GM21576 (cell line): Measurements from ENCODE around the gene LEPR.
"Not testable (repeated sequence)": the region's sequence is repeated elsewhere in the genome, so short reads cannot be mapped to it uniquely, and the experiment has no call there.

Experiments
- ATAC-seq: cut with Tn5 transposase; IDR thresholded peaks from one replicate; pipeline ENCODE4 v1.9.1; 2021; ENCODE audit warnings: mild to moderate bottlenecking, moderate library complexity; ENCODE audit not compliant: unreplicated experiment

The LEPR gene, protein sequence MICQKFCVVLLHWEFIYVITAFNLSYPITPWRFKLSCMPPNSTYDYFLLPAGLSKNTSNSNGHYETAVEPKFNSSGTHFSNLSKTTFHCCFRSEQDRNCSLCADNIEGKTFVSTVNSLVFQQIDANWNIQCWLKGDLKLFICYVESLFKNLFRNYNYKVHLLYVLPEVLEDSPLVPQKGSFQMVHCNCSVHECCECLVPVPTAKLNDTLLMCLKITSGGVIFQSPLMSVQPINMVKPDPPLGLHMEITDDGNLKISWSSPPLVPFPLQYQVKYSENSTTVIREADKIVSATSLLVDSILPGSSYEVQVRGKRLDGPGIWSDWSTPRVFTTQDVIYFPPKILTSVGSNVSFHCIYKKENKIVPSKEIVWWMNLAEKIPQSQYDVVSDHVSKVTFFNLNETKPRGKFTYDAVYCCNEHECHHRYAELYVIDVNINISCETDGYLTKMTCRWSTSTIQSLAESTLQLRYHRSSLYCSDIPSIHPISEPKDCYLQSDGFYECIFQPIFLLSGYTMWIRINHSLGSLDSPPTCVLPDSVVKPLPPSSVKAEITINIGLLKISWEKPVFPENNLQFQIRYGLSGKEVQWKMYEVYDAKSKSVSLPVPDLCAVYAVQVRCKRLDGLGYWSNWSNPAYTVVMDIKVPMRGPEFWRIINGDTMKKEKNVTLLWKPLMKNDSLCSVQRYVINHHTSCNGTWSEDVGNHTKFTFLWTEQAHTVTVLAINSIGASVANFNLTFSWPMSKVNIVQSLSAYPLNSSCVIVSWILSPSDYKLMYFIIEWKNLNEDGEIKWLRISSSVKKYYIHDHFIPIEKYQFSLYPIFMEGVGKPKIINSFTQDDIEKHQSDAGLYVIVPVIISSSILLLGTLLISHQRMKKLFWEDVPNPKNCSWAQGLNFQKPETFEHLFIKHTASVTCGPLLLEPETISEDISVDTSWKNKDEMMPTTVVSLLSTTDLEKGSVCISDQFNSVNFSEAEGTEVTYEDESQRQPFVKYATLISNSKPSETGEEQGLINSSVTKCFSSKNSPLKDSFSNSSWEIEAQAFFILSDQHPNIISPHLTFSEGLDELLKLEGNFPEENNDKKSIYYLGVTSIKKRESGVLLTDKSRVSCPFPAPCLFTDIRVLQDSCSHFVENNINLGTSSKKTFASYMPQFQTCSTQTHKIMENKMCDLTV

DNA sequence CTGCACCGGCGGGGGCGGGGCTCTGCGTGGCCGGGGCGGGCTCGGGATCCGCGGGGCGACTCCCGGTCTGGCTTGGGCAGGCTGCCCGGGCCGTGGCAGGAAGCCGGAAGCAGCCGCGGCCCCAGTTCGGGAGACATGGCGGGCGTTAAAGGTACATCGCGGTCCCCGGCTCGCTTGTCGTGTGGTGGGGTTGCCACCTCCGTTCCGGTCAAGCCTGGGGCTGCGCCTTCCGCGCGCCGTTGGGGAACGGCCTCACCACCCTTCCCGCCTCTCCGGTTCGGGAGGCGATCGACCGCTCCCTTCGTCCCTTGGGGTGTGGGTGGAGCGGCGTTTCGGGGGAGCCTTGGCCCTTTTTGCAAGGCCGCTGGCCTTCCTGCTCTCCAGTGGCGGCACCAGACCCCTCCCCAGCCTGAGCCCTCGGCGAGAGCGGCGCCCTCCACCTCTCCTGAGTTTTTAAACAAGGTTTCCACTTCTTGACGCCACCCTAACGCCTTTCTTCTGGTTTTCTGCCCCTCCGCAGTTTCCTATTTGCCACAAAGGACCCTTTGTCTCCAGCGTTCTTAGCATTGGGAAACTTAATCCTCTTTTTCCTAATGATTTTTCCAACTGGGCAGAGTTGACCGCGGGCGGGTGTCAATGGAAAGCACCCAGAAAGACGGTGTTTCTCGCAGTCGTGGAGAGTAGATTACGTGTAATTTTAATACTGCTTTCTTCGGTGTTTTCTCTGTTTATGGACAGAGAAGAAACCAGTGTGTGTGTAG is at the start of gene LEPR, which contains the start of gene LEPROT:
TSS of gene LEPR (plus strand) at position 79 of the 761 bp plus-strand sequence. CDS start 144,898 bp downstream, outside the sequence.
TSS of gene LEPROT (plus strand) at position 79 of the 761 bp plus-strand sequence. CDS start at position 136, 57 bp downstream.
- peak; percentile 51 for ATAC-seq

DNA sequence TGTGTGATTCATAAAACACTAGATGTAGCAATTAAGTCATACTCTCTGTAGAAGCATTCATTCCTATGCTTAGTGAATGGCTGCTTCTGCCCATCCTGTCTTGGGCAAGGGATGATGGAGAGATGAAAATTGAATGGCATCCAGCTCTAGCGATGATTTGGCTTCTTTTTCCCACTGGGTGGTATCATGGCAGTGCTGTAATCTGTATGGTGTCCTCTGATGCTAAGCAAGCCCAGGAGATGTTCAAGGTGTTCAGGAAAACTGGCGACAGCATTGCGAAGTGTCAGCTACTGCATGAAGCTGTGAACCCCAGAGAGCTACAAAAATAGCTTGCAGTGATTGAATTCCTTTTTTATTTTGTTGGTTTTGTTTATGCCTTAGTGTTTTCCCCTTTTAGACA is 48.9 kb upstream of the LEPR start:
- ATAC-seq: no peak

DNA sequence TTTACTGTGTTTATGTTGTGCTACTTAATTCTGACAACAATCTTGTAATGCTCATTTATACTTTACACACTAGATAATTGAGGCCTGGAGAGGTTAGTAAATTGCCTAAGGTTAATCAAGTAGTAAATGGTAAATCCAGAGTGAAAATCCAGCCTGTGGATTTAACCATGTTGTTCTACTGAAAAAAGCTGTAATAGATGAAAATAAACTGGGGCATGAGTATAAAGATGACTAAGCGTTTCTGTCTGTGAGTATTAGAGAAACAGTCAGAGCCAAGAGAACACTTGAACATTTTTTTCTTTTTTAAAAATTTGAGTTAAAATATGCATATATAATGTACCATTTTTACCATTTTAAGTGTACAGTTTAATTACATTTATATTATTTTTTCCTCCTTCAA is 47.9 kb upstream of the LEPR start:
- ATAC-seq: no peak

DNA sequence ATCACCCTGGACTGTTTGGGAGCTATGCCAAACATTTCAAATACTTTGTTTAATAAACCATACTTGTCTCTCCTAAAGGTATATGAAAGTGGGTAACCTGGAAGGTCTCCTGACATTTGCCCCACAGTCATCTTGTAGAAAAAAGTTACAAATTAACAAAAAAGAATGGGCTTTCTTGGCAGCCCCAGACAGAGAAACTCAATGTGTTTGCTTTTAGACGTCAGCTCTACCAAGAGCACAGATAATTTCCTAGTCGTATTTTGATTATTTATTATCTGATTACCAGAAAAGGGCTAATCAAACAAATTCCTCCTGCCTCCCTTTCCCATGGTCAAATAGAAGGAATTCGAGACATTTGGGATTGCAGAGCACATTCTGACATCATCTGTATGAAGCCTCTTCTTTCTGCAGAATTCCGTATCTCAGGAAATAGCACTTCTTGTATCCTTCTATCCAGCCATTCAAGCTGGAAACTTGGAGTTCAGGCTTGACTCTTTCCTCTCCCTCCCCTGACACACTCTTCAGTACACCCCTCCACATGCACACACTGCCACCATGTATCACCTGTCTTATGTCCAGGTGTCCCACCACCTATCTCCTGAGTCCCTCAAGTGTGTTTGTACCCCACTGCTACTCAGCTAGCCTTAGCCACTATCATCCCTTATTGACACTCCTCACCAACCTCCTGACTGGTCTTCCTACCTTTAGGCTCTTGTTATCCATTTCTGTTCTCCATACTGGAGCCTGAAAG is 42.8 kb upstream of the LEPR start:
- ATAC-seq: no peak

DNA sequence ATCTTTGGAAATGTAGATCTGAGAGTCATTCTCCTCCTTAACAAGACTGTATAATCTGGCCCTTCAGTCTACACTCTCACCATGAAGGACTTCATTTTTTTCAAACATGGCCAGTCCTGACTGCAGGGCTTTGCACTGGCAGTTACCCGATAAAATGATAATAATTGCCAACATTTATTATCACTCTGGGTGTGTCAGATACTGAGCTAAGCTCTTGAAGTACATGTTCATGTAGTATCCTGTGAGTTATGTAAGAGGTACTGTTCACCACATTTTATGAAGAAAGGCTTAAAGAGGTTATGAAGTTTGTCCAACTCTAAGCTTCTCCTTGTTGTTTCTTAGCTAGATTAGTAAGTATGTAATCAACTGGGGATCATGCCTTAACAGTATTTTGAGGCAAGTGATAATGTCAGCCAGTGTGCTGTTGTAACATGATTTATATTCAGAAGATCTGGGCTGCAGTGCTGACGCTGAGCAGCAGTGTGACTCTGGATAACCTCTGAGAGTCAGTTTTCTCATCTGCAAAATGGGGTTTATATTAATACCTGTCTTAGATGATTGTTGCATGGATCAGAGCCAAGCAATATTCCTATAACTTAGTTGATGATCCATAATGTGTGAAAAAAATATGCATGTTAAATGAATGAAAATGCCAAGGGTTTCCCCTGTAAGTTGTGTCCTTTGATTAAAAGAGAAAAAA is 42.1 kb upstream of the LEPR start:
- no peak for ATAC-seq

DNA sequence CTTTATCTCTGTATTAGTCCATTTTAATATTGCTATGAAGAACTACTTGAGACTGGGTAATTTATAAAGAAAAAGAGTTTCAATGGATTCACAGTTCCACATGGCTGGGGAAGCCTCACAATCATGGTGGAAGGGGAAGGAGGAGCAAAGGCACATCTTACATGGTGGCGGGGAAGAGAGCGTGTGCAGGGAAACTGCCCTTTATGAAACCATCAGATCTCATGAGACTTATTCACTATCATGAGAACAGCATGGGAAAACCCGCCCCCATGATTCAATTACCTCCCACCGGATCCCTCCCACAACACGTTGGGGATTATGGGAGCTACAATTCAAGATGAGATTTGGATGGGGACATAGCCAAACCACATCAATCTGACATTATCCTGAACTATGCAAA is 36.0 kb upstream of the LEPR start:
- ATAC-seq: not testable (repeated sequence)

DNA sequence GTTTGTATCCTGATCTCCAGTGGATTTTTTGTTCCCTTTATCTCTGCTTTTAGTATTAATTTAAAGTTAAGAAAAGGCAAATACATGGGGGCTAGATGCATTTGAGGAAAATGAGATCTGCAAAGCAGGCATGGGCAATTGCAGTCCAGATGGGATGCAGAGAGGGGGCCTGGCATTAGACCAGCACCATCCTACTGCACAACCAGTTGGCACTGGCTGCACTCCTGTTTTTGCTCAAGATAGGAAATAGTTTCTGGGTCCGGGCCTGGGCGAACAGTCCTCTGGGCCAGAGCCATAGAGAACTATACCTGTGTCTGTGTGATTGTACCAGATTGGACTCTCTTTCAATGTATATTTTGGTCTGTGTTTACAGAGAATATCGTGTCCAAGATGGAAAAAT is 34.0 kb upstream of the LEPR start:
- ATAC-seq: no peak

DNA sequence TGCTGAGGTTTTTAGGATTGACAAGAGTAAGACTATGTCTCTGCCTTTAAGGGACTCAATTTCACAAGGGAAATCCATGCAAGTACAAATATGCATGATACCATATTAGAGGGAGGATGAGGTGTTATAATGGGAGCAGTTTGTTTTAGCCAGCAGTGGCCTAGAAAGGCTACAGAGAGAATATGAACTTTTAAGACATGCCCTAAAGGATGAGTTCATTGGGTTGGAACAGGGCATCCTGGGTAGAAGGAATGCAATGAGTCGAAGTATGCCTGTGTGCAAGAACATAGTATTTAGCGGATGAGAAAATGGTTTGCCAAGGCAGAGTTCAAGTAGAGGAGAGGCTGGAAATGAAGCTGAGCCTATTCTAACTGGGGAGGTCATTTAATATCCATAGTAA is 32.6 kb upstream of the LEPR start:
- ATAC-seq: no peak

DNA sequence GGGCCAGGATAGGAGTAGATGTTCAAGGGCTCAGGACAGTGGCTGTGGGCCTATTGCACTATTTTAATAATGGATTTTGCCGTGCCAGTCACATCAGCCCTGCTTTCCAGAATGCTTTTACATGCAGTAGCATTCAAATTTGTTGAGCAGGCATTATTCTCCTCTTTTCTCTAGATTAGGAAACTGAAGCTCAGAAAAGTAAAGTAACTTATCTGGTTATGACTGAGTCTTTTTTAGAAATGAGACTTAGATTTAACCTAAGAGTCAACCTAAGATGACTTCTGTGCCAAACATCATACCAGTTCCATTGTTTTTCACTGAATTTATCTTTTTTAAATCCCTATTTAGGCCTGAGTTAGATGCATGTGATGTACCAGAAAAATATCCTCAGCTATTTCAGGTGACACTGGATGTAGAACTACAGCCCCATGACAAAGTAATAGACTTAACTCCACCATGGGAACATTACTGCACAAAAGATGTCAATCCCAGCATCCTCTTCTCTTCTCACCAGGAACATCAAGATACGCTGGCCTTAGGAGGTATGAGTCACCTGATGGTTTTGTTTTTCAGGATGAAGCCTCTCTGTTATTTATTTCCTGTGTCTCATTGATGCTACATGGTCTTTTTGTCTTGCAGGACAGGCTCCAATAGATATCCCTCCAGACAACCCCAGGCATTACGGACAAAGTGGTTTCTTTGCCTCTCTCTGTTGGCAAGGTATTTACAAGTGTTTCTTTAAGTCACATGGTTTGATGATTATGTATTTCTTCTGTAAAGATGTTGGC is 31.4 kb upstream of the LEPR start:
- ATAC-seq: no peak

DNA sequence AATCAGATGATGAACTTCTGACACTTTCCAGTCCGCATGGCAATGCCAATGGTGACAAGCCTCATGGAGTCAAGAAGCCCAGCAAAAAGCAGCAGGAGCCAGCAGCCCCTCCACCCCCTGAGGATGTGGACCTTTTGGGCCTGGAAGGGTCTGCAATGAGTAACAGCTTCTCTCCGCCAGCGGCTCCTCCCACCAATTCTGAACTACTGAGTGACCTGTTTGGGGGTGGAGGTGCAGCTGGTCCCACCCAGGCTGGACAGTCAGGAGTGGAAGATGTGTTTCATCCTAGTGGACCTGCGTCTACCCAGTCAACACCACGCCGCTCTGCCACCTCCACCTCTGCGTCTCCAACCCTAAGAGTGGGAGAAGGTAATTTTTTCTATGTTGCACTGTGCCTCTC is 28.0 kb upstream of the LEPR start:
- no peak for ATAC-seq

DNA sequence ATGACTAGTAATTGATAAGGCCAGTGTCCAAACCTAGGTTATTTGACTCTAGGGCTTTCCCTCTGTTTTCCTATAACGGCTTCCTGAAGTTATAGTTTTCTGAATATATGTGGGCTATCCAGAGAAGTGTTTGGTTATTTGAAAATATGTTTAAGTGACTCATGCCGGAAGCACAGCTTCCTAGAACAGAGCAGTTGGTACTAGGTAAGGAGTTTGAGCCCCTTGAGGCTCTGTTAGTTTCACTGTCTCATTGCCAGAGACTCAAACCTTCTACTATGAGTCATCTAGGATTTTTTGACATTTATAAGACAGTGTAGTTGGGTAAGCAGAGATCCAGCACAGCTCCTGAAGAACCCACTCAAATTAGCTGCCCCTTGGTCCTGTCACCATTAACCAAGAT is 27.1 kb upstream of the LEPR start:
- ATAC-seq: peak; percentile 94

DNA sequence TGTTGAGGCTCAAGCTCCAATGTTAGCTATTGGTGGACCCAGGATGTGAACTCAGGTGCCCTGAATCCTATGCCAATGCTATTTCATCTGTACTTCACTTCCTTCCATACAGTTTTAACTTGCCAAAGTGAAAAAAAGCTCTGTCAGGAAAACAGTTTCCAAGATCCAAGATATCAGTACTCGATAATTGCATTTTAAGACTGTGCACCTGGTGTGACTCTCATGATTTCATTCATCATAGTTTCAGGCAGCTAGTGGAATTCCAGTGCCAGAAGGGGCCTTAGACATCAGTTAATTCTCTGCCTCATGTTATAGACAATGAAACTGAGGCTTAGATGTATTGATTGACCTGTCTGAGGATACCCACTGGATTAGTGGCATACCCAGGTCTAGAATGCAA is 26.5 kb upstream of the LEPR start:
- no peak for ATAC-seq

DNA sequence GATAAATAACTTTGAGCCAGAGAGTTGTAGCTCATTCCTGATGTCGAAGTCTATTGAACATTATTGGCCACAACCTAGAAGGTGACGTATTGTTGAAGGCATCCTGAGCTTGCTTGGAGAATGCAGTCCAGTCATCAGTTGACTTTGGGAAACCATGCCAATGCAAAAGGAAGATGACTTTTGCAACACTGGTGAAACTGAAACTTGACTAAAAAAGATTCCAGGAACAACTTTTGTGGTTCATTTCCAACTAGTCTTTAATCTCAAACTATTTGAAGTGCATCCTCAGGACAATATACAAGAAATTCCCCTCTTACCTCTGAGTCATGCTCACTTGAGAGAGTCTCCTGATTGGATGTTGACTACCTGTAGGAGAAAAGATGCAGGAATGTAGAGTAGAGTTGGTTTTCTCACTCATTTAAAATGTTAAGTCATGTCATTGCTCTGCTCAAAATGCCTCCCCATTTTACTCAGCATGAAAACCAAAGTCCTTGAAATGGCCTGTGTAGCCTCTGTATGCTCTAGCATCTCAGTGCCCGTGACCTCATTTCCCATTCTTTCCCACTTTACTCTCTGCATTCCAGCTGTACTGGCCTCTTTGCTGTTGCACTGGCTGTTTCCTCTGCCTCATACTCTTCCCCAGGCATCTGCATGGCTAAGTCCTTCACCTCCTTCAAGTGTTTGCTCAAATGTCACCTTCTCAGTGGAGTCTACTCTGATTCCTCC is 24.4 kb upstream of the LEPR start:
- no peak for ATAC-seq

DNA sequence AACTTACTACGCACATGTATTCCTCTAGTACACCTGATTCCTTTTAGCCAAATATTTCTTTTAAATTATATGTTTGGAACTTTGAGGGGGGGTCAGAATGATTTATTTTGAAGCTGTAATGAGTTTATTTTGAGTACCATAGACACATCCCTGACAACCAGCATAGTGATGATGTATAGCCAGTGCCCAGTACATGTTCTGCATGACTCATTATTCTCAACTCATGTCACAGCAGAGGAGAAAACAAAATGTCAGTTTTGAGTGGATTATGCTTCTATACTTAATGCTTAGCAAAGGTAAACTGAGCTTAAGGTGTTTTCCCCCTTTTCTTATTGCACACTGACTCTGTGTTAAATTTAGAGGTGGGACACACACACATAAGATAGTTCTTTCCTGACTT is 22.4 kb upstream of the LEPR start:
- ATAC-seq: no peak

DNA sequence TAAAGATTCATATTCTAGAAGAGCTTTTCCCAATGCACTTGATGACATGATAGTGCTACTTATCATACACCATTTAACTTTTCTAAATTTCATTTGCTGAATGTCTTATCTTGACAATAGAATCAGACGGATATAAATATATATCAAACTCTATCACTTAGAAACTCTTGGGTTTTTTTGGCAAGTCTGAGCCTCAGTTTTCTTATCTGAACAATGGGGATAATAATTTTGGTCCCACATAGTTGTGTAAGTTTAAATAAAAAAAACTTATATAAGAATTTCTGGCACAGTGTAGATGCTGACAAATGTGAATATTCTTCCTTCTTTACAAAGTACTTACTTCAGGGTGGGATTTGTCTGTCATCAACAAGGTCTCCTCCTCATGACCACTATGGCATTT is 21.5 kb upstream of the LEPR start:
- ATAC-seq: no peak

DNA sequence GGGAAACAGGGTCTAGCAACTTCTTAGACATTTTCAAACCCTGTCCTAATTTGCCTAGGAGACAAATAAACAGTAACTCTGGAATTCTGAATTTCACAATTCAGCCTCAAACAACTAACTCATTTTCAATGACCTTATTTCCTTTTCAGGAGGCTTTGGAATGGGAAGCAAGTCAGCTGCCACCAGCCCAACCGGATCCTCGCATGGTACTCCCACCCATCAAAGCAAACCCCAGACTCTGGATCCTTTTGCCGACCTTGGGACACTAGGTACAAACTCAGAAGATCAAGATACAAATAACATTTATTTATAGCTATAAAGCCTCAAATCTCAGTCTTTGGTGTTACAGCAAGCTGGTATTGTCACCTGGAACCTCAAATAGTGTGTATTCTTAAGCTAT is 18.9 kb upstream of the LEPR start:
- ATAC-seq: no peak

DNA sequence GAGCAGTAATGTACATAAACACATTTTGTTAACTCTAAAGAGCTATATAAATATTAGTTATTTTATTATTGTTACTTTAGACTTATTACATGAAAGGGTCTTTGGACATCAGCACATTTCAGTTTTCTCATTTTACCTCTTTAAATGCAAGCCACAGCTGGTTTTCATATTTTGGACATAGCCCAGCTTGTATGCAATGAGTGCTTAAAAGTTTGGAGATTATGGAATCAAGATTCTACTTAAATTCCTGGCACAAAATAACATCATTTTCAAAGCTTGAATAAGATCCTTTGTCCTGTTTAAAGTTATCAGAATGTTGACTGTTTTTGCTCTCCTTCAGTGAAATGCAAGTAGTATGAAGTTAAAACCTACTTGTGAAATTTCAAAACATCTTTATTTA is 15.5 kb upstream of the LEPR start:
- no peak for ATAC-seq

DNA sequence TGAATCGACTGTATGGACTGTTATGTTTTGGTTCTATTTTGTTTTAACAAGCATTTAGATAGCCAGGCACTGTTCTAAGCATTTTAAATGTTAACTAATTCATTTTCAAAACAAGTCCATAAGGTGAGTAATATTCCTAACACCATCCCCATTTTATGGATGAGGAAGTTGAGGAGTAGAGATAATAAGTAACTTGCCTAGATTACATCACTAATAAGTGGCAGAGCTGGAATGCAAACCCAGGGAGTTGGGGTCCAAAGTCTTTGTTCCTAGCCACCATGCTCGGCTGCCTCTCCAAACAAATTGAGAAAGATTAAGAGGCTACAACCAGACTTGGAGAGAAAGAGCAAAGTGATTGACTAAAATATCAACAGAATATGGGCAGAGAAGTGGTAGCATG is 12.6 kb upstream of the LEPR start:
- ATAC-seq: no peak
